SK-MEL-5 (cell line): ENCODE results near the gene DAD1. TPM values are rescaled to one million over a fixed set of nuclear protein-coding genes. Genes with fewer than 3 reads are reported as not detected.
"Not testable (repeated sequence)": the region's sequence is repeated elsewhere in the genome, so short reads cannot be mapped to it uniquely, and the experiment has no call there.

Experiments used
- DNase-seq: peaks from one replicate; pipeline ENCODE4 v3.0.0-alpha.2; 2016; ENCODE audit warnings: low read depth, low spot score
- in situ Hi-C: cut with HindIII; loops from 2 replicates; pipeline ENCODE4 v1.10.0; 2016; ENCODE audit warnings: low sequenced_read_pairs, high pct_unique_total_duplicates, low pct_unique_long_range_greater_than_20kb
- total RNA-seq: library from RNA; depleted of rRNA; stranded (reverse); fragments of >200 nt; shearing (Covaris generic); gene quantifications from 2 replicates; pipeline ENCODE4 v1.2.3, GENCODE V29; 2014

DAD1 gene
- total RNA-seq, 1 experiment from 2014 or later = 479 TPM

- in situ Hi-C loops = no loop called here
- no peak for DNase-seq
Measured at GRCh38 chr14:22579881-22580280, 9.1 kb downstream of the DAD1 start.

- no peak for DNase-seq
- in situ Hi-C loops = no loop called here
Measured at GRCh38 chr14:22579236-22579635, 9.8 kb downstream of the DAD1 start.

GRCh38 chr14:22577334-22577908, 11.6 kb downstream of the DAD1 start:
- in situ Hi-C loops = no loop called here
- no peak for DNase-seq

- no peak for DNase-seq
- in situ Hi-C loops = no loop called here
Measured at GRCh38 chr14:22573804-22574203, 15.2 kb downstream of the DAD1 start.

GRCh38 chr14:22572562-22573058, 16.4 kb downstream of the DAD1 start:
- in situ Hi-C loops = no loop called here
- no peak for DNase-seq

- peak; percentile 85 for DNase-seq
- in situ Hi-C loops = no loop called here
Measured at GRCh38 chr14:22570132-22570949, 18.7 kb downstream of the DAD1 start.

GRCh38 chr14:22569737-22570131, 19.3 kb downstream of the DAD1 start:
- in situ Hi-C loops = no loop called here
- DNase-seq = no peak

- in situ Hi-C loops = no loop called here
- DNase-seq = no peak
Measured at GRCh38 chr14:22569106-22569736, 19.8 kb downstream of the DAD1 start.

- in situ Hi-C loops = no loop called here
- DNase-seq = no peak
Measured at GRCh38 chr14:22567437-22567836, 21.6 kb downstream of the DAD1 start.

- no peak for DNase-seq
- in situ Hi-C loops = no loop called here
Measured at GRCh38 chr14:22566845-22567244, 22.2 kb downstream of the DAD1 start.

- in situ Hi-C loops, DNase-seq: not testable (repeated sequence)
Measured at GRCh38 chr14:22566266-22566665, 22.8 kb downstream of the DAD1 start.

GRCh38 chr14:22565391-22565945, 23.6 kb downstream of the DAD1 start:
- in situ Hi-C loops = no loop called here

GRCh38 chr14:22564463-22564862, 24.6 kb downstream of the DAD1 start:
- no peak for DNase-seq
- in situ Hi-C loops = no loop called here

More at GRCh38 chr14:22565391-22565945, 23.6 kb downstream of the DAD1 start:
- DNase-seq = no peak

- in situ Hi-C loops = no loop called here
- no peak for DNase-seq
Measured at GRCh38 chr14:22563987-22564386, 25.0 kb downstream of the DAD1 start.

GRCh38 chr14:22561661-22562579, 27.1 kb downstream of the DAD1 start:
- in situ Hi-C loops = no loop called here
- DNase-seq = no peak

- in situ Hi-C loops = no loop called here
- DNase-seq = no peak
Measured at GRCh38 chr14:22561366-22561660, 27.7 kb downstream of the DAD1 start.

GRCh38 chr14:22560662-22561365, 28.2 kb downstream of the DAD1 start:
- DNase-seq = no peak
- in situ Hi-C loops = no loop called here
